ENCODE measurements around the gene KRTAP10-4.
"Not testable (repeated sequence)": the region's sequence is repeated elsewhere in the genome, so short reads cannot be mapped to it uniquely, and the experiment has no call there.

DNA sequence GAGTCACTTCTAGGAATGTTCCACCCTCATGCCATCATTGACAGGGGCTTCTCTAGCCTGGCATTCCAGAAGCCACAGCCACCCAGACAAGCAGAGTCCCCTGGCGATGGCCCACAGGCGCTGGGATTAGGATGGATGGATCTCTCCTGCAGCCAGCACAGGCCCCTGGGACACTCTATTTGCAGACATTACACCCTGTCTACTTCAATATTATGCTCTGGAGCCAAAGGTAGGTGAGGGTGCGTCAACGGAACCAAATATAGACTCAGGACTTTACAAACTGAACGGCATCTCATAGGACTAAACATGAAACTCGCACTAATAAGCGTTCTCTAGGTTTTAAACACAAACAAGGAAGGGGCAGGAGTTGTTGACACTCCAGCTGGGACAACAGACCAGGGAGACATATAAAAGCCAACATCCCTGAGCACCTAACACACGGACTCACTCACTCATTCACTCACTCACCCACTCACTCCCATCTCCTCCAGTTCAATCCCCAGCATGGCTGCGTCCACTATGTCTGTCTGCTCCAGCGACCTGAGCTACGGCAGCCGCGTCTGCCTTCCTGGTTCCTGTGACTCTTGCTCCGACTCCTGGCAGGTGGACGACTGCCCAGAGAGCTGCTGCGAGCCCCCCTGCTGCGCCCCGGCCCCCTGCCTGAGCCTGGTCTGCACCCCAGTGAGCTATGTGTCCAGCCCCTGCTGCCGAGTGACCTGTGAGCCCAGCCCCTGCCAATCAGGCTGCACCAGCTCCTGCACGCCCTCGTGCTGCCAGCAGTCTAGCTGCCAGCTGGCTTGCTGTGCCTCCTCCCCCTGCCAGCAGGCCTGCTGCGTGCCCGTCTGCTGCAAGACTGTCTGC is 26.8 kb downstream of the KRTAP10-4 start, which contains the start of gene KRTAP10-7:
- TF ChIP-seq, protein P1, sequence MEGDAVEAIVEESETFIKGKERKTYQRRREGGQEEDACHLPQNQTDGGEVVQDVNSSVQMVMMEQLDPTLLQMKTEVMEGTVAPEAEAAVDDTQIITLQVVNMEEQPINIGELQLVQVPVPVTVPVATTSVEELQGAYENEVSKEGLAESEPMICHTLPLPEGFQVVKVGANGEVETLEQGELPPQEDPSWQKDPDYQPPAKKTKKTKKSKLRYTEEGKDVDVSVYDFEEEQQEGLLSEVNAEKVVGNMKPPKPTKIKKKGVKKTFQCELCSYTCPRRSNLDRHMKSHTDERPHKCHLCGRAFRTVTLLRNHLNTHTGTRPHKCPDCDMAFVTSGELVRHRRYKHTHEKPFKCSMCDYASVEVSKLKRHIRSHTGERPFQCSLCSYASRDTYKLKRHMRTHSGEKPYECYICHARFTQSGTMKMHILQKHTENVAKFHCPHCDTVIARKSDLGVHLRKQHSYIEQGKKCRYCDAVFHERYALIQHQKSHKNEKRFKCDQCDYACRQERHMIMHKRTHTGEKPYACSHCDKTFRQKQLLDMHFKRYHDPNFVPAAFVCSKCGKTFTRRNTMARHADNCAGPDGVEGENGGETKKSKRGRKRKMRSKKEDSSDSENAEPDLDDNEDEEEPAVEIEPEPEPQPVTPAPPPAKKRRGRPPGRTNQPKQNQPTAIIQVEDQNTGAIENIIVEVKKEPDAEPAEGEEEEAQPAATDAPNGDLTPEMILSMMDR (IDR thresholded peaks at IDR 0.05; ENCODE audit: low read depth, low read length, poor library complexity, severe bottlenecking), result not testable (repeated sequence)
- not testable (repeated sequence) for TF ChIP-seq EZH2phosphoT487 (IDR thresholded peaks at IDR 0.05; ENCODE audit: borderline replicate concordance, low read length)
